ENCODE measurements around the gene LRRK1. TPM values are rescaled to one million over a fixed set of nuclear protein-coding genes. Genes with fewer than 3 reads are reported as not detected.

Gene LRRK1
- total and polyA plus RNA-seq, 2 of the 13 experiments (the other 11 are each of a cell fraction or from before 2014, with no cell fraction given), result 0.13 to 1.2 TPM

DNA sequence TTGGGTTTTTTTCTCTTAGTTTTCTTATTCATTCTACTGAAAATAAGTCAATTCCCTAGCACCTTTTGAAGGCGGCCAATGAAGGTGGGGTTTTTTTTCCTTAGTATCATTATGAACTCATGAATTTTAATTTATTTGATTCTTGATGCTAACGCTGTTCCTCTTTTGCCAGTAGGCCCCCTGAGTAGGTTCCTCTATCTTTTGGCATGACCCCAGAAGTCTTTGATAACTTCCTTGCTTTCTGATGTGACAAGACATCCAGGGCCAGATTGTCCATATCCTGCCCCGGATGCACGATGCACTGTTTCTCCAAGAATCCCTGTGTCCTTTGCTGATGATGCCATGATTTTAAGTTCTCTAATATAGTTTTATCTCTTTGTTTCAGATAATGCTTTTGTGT, 20.6 kb downstream of the LRRK1 start:
- no peak overlapping the region for H2AFZ ChIP-seq (ENCODE audit: low read length)
- BruUV-seq (replicated peaks), result no TSS peak
- FAIRE-seq, result no peak
- H3K9me3 ChIP-seq (ENCODE audit: low read length), result no peaks in the 10 kb centered on the region
- ChIA-PET CTCF (ENCODE audit: low intra/inter-chr PET ratio, low total read pairs) (no interaction called here), POLR2A (no interaction called here)
- peaks cover 1 to 44% of the 10 kb centered on the region in 2 experiments; a peak in 4 of 5 replicates for H3K27me3 ChIP-seq (ENCODE audit: control insufficient read depth in 1 of 2, insufficient read depth in 2 of 2, low read length in 2 of 2)
- H3K36me3 ChIP-seq (replicated peaks in 1 of 2; ENCODE audit: control insufficient read depth in 1 of 2, insufficient read depth in 2 of 2, low read length in 2 of 2), result no peaks in the 10 kb centered on the region
- no peak overlapping the region for H3K9ac ChIP-seq (ENCODE audit: insufficient read depth, low read depth, low read length)
- ATAC-seq, result no peak
- intact Hi-C loops (cut with micrococcal nuclease; ENCODE audit: unreplicated experiment) (no loop called here), in situ Hi-C loops (cut with HindIII; ENCODE audit: extremely low pct_ligation_motif_present, low pct_unique_long_range_greater_than_20kb) (no loop called here)
- no peak overlapping the region for H3K4me2 ChIP-seq (ENCODE audit: low read depth, low read length)
- no peaks in the 10 kb centered on the region for H3K79me2 ChIP-seq (ENCODE audit: insufficient read depth, low read length)
- TF ChIP-seq RARG (CRISPR knock-in tag; IDR thresholded peaks at IDR 0.05; ENCODE audit: low read depth) (no peak), SNAI1 (CRISPR knock-in tag; IDR thresholded peaks at IDR 0.05; ENCODE audit: borderline replicate concordance) (no peak), NONO (IDR thresholded peaks at IDR 0.05) (no peak), NONO (CRISPR knock-in tag; conservative IDR thresholded peaks at IDR 0.05) (no peak), ZNF101 (CRISPR knock-in tag; IDR thresholded peaks at IDR 0.05; ENCODE audit: borderline replicate concordance, low read depth) (no peak), ZZZ3 (CRISPR knock-in tag; IDR thresholded peaks at IDR 0.05; ENCODE audit: borderline replicate concordance) (no peak), POLR2AphosphoS2 (IDR thresholded peaks at IDR 0.05; ENCODE audit: low read depth, low read length) (no peak), ZNF17 (CRISPR knock-in tag; IDR thresholded peaks at IDR 0.05) (no peak), HMGA1 (CRISPR knock-in tag; conservative IDR thresholded peaks at IDR 0.05) (no peak), ZNF124 (CRISPR knock-in tag; IDR thresholded peaks at IDR 0.05) (no peak)
- TF ChIP-seq, protein P1, sequence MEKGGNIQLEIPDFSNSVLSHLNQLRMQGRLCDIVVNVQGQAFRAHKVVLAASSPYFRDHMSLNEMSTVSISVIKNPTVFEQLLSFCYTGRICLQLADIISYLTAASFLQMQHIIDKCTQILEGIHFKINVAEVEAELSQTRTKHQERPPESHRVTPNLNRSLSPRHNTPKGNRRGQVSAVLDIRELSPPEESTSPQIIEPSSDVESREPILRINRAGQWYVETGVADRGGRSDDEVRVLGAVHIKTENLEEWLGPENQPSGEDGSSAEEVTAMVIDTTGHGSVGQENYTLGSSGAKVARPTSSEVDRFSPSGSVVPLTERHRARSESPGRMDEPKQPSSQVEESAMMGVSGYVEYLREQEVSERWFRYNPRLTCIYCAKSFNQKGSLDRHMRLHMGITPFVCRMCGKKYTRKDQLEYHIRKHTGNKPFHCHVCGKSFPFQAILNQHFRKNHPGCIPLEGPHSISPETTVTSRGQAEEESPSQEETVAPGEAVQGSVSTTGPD (CRISPR knock-in tag; IDR thresholded peaks at IDR 0.05), result no peak
- no peak for DNase-seq (ENCODE audit: low spot score)
- 10% methylated on average over 4 of the region's 4 CpGs for WGBS (ENCODE audit: low lambda C conversion rate)
- H3K27ac ChIP-seq (ENCODE audit: extremely low read length, insufficient read depth, low read length), result no peak overlapping the region
- H3K4me3 ChIP-seq (replicated peaks in 1 of 3; ENCODE audit: insufficient read depth in 1 of 3, low read depth in 2 of 3, low read length in 3 of 3), result no peak overlapping the region
- H4K20me1 ChIP-seq (ENCODE audit: insufficient read depth, low read length), result no peaks in the 10 kb centered on the region
- H3K4me1 ChIP-seq (ENCODE audit: insufficient read depth, low read length), result no peaks in the 10 kb centered on the region
